Activated CD4-positive, alpha-beta T cell treated with anti-CD3 and anti-CD28 coated beads for 4 hours (primary cell): ENCODE results near the gene PLA2G4D.

Source experiments
- DNase-seq, 2 donors: peaks; one replicate each; pipeline ENCODE4 v3.0.0-alpha.2; 2020

The PLA2G4D gene, protein sequence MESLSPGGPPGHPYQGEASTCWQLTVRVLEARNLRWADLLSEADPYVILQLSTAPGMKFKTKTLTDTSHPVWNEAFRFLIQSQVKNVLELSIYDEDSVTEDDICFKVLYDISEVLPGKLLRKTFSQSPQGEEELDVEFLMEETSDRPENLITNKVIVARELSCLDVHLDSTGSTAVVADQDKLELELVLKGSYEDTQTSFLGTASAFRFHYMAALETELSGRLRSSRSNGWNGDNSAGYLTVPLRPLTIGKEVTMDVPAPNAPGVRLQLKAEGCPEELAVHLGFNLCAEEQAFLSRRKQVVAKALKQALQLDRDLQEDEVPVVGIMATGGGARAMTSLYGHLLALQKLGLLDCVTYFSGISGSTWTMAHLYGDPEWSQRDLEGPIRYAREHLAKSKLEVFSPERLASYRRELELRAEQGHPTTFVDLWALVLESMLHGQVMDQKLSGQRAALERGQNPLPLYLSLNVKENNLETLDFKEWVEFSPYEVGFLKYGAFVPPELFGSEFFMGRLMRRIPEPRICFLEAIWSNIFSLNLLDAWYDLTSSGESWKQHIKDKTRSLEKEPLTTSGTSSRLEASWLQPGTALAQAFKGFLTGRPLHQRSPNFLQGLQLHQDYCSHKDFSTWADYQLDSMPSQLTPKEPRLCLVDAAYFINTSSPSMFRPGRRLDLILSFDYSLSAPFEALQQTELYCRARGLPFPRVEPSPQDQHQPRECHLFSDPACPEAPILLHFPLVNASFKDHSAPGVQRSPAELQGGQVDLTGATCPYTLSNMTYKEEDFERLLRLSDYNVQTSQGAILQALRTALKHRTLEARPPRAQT

DNA sequence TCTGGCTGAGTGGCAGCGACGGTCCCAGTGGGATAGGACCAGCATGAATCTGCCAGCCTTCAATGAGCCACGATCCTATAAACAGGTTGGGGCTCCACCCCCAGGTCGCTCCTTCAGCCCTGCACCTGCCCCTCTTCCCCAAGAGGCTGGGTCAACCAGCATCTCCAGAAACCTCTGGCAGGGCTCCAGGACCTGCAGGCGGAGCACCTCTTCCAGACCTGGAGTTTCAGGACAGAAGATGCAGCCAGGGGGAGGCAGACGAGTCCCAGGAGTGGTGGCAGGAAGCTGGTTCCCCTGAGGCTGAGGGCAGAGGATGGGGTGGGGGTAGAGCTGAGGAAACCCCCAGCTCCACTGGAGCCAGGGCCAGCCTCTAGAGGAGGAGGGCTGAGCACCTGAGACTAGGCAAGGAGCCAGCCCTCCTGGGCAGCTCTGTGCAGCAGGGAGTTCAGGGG, at the start of gene PLA2G4D:
Gene PLA2G4D (minus strand): TSS at position 51 of the 452 bp plus-strand sequence. CDS start 103 bp downstream, outside the sequence.
- DNase-seq, result no peak

DNA sequence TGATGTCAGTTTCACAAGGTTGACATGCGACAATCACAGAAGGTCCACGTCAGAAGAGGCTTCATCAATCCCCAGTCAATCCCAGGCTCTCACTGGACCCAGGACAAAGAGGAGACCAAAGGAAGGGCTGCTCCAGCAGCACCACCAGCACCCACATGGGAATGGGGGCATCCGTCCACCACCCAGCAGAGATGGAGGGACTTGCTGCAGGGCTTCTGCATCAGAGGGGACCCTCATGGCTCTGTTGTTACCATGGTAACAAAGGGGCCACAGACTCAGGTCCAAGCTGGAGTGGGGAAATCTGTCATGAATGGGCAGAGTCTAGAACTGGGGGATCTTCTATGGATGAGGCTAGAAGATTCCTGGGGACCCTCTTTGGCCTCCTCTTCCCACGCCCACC, 49.0 kb upstream of the PLA2G4D start:
- no peak for DNase-seq

DNA sequence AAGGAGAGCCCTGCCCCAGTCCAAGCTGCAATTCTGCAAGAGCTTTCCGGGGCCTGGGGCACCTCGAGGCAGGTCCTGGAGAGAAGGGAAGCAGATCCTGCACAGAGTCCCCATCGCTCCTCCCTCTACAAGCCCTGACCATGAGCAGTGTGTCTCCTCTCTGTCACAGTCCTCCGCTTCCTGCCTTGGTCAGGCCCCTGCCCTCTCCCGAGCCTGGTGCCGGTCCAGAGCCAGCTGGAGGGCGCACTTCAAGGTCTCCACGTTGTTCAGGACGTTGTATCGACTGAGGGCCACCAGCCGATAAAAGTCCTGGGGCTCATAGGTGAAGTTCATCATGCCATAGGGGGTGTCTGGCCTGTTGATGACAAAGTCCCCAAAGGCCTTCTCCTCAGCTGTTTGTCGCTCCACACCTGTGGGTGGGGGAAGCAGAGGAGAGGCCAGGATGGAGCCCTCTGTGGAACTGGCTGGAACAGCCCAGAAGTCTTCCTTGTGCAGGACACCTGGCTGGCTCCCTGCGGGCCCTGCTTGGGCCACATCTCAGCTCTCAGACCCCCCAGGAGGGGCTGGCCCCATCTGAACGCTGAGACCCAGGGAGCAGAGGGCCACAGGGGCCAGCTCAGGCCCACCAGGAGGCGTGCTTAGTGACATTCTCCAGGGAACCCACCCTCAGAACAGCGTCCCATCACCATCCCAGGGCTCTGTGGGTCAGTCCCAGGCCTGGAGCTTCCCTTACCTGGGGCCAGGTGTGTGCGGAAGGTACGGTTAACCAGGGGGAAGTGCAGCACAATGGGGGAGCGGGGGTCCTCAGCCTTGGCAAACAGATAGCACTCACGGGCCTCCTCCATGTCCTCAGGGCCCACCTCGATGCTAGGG, 47.7 kb upstream of the PLA2G4D start:
- no peak for DNase-seq

DNA sequence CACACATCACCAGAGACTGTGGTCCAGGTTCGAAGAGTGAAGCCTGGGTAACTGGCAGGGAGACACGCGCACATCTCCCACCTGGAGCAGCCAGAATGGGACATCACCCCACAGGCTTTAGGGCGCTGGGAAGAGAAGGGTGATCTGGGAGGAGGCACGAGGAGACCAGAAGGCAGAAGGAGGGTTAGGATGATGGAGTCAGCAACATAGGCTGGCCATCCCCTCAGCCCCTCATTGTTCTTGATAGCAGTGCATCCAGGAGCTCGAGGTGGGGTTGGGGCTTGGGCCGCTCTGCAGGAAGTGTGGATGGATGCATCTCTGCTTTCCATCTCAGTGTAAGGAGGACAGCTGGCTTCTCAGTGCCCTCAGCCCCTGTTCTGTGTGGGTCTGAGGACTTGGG, 46.9 kb upstream of the PLA2G4D start:
- DNase-seq, result no peak

DNA sequence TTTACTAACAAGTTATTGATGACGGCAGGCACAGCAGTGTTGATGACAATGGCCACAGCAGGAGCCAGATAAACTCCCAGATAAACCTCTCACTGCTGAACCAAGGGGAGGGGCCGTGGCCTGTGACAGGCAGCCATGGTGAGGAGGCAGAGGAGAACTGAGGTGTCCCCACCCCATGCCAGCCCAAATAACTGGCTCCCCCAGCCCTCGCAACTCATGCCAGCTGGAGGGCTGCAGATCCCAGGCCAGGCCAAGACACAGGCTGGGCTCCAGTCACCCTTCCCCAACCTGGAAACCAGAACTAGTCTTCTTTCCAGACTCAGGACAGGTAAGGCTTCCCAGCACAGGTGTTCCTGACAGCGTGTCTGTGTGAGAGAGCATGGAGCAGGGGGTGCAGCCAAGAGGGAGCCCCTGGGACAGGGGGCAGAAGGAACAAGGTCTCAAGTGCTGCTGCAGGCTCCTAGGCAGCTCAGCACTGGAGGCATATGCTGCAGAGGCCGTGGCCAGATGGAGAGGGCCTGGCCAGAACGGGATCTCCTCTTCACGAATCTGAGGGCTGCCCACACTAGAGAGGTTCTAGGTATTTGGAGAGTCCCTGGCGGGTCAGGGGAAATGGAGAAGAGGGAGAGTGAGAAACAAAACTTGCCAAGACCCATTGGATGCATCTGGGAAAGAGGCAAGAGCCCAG, 46.2 kb upstream of the PLA2G4D start:
- DNase-seq, result no peak

DNA sequence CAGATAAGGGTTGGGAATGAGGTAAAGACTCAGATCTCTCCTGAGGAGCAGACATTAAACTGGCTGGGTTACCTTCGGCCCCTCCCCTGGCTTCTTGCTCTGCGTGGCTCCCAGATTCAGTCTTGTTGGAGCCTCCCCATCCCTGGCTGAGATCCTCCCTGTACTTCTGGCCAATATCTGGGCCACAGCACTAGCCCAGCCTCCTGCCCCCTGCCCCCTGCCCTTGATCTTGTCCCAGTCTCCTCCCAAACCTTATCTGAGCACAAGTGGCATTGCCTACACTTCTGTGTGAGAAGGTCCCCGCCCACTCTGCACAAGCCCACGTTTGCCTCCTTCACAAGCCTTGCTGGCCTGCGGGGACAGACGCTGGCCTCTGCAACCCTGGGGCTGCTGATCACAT, 45.2 kb upstream of the PLA2G4D start:
- DNase-seq, result no peak

DNA sequence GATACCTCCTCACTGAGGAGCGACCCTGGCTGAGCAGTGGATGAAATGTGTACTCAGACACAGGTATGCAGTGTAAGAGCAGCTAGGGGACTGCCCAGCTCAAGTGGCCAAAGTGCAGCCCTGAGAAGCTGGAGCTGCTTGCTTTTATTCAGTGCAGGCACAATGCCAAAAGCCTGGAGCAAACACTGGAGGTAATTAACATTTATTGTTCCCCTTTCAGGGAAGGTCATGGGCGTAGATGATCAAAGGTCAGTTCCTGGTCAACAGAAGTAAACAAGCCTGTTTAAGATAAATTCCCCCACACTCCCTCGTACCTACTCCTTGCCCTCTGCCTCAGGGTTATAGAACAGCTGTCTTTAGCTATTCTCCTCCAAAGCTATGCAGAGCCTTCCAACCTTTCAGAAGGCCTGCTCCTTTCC, 44.6 kb upstream of the PLA2G4D start:
- no peak for DNase-seq

DNA sequence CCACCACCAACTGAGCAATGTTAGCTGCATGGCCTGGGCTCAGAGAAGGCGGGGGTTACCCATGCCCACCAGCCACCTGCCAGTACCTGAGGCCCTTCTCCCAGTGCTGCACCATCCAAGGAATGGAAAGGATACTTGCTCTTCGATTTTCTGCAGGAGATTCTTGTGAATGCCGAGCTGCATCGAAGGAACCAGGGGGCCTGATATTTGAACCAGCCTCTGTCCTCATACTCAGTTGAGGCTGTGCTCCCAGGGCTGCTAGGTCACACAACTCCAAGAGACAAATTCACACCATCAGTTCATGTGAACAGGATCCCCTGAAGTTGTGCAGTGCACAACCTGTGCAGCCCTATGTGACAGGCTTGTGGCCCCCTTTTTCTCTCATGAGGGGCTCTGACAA, 44.0 kb upstream of the PLA2G4D start:
- no peak for DNase-seq

DNA sequence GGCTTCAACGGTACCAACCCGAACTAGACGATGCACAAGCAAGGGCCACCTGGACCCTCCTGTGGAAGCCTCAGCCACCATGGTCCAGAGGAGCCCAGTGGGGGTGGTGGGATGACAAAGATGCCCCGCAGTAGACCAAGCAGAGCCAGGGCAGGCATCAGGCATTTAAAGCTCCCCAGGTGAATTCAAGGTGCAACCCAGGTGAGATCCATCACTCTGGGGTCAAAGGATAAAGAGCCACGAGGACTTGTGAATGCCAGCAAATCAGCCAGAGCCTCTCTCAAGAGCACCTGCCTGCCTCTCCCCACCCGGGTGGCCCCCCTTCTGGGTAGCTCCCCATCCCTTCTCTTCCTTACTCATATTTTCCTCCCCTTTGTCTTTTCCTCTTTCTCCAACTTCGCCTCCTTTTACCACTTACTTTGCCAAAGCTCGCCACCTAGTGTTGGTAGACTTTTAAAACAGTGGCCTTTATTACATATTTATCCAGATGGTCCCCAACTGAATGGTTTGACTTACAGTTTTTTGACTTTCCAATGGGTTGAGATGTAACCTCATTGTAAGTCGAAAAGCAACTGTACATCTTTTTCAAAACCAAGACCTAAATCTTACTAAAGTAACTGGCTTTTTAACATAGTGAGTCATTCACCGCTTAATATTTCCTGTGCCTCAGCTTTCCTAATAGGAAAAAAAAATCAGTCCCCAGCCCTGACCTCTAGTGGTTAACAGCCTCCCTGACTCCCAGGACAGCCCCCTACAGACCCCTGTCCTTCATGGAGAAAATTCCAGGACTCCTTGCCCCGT, 43.3 kb upstream of the PLA2G4D start:
- DNase-seq, result peak in 1 of 2 donors; percentile 11

DNA sequence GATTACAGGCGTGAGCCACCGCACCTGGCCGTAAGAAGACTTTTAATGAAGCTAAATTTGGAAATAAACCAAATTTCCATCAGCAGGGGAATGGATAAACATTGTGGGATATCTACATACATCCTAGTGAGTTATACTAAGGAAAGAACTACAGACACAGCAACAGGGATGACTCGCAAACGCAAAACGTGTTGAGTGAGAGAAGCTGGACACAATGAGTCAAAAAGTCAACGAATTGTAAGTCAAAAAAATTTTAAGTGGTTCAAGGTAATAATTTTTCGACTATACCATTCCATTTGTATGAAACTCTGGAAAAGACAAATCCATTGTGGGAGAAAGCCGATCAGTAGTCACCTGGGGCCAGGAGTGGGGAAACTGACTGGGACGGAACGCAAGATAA, 42.2 kb upstream of the PLA2G4D start:
- no peak for DNase-seq

DNA sequence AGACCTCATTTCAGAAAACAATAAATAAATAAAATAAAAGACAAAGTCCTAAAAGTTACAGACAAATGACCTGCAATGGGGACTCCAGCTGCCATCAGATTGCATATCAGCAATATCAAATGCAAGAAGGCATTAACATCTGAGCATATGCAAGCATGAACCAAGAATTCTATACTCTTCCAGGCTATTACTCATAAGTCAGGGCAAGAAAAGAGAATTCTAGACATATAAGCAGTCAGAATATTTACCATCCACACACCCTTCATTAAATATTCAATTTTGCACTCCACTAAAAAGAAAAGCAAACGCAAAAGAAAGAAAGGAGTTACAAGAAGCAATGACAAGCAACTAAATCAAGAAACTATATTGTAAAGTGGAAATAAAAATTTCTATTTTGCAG, 41.0 kb upstream of the PLA2G4D start:
- no peak for DNase-seq

DNA sequence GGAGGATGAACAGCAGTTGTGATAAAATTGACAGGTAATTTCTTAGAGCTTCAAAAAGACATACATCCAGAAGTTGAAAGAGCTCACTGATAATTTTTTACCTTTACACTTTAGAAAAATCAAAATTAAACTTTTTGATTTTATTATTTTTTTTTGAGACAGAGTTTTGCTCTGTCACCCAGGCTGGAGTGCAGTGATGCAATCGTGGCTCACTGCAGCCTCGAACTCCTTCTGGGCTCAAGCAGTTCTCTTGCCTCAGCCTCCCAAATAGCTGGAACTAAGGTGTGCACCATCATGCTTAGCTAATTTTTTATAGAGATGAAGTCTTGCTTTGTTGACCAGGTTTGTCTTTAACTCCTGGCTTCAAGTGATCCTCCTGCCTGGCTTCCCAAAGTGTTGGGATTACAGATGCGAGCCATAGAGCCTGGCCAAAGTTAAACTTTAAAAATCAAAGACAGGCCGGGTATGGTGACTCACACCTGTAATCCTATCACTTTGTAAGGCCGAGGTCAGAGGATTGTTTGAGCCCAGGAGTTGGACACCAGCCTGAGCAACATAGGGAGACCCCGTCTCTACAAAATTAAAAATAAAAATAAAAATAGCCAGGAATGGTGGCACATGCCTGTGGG, 40.4 kb upstream of the PLA2G4D start:
- no peak for DNase-seq

DNA sequence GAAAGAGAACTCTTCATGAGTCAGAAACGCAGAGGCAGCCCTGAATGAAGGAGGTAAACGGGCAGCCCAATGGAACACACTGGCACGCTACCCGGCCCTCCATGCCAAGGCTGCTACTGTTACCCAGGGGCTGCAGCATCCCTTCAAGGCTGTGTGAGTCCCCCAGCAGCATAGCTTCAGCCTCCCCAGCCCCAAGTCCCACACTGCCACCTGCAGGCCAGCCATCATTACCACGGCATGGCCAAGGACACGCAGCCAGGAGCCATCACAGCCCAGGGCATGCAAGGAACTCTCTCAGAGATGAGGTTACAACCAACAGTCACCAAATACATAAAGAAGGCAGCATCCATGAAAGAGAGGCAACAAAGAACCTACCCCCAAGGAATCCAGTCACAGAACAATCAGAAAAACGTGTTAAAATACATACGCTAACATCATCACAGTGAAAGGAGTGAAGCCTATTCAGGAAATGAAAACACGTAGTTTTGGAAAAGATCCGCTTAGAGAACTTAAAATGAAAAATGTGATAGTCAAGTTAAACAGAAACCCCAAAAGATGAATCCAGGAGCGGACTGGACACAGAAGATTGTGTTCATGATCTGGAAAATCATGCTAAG, 39.6 kb upstream of the PLA2G4D start:
- DNase-seq, result peak; percentile 14 to 43

DNA sequence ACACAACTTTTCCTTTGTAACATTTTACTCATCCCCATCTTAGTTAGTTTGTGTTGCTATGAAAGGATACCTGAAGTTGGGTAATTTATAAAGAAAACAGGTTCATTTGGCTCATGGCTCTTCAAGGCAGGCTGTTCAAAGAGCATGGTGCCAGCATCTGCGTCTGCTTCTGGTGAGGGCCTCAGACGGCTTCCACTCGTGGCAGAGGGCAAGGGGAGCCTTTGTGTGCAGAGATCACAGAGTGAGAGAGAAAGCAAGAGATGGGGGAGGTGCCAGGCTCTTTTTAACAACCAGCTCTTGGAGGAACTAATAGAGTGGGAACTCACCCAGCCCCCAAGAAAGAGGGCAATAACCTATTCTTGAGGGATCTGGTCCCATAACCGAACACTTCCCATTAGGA, 39.0 kb upstream of the PLA2G4D start:
- DNase-seq, result no peak

DNA sequence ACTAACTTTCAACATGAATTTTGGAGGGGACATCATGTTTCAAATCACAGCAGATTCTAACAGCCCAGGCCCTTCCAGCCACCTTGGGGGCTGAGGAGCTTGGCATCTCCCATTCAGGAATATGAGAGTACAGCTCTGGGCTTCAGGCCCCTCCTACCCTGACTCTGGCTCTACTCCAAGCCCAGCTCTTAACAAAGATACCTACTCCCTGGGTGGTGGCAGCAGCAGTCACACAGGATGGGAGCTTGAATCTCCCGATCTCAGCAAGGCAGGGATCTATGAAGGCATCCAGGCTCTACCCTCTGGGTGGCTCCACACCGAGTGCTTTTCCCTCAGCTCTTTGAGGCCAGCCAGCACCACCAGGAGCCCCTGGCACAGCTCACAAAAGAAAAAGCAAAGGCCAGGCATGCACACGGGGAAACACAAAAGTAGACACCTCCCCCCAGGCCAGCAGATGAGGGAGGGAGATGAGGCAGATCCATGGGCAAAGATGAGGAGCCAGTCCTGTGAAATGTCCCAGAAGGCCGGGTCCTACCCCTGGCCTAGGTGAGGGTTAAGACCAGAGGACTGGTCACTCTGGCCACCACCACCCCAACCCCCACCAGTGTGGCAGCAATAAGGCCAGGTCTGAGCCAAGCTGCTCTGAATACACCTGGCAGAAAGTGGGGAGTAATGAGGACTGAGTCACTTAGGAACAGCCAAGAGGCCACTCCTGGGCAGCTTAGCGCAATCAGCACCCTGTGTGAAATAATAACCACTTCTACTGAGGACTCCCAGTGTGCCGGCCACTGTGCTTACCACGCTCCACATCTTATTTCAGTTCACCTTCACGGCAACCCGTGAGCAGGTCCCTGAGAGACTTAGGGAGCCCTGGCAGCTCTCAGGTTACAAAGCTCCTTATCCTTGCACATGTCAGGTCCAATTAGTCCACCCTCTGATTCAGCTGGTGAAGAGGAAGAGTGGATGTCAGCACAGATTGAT, 37.8 kb upstream of the PLA2G4D start:
- DNase-seq, result no peak

DNA sequence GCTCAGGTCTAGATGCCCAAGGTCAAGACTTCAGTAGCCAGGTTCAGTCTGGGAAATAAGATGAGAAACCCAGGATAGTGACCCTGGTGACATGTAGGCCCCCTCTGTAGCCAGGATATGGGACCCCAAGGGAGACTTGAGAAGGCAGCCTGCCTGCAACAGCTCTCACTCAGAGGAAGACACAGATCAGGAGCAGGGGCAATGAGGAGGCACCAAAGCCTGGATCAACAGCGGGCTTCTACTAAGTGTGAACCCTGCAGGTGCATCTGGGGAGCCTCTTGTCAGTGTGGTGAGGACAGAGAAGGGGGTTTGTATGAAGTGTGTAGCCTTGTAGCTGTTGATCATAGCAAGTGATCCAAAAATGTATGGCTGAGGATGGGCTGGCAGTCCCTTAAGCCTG, 36.6 kb upstream of the PLA2G4D start:
- no peak for DNase-seq

DNA sequence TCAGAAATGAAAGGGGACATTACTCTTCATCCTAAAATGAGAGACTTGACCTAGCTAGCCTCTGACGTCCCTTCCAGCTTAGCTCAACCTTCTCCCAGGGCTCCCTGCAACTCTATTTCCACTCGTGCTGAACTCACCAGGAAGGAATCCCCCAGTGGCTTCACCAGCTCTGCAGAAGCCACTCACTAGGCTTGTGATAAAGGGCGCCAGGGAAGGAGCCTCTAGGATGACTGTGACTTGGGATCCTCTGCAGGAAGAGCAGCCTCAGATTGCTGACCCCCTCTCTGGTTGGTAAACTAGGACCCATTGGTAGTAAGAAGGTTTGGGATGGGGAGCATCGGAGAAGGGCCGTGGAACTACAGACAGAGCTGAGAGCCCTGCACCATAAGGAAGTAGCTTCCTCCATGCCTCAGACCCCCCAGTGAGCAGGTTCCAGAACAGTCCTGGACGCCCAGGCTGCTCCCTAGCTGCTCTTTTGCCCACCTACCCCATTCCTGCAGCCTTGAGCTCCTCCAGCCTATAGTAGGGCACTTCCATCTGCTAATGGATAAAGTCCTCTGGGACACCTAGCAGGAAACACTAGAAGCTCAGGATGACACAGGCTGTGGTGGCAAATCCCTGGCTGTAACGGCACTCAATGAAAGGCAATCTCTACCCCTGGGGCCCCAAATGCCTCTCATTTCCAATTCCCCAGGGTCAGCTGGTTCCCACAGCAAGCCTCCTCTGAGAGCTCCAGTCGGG, 36.1 kb upstream of the PLA2G4D start:
- DNase-seq, result no peak

DNA sequence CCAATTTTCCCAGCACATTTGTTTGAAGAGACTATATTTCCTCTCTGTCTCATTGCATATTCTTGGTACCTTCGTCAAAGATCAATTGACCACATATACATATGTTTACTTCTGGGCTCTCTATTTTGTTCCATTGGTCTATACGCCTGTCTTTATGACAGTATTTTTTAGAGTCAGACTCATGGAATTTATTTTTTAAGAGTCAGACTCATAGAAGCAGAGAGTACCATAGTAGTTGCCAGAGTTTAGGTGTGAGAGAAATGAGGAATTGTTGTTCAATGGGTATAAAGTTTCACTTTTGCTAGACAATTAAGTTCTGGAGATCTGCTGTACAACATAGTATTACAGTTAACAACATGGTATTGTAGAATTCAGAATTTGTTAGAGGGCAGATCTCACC, 35.0 kb upstream of the PLA2G4D start:
- no peak for DNase-seq

DNA sequence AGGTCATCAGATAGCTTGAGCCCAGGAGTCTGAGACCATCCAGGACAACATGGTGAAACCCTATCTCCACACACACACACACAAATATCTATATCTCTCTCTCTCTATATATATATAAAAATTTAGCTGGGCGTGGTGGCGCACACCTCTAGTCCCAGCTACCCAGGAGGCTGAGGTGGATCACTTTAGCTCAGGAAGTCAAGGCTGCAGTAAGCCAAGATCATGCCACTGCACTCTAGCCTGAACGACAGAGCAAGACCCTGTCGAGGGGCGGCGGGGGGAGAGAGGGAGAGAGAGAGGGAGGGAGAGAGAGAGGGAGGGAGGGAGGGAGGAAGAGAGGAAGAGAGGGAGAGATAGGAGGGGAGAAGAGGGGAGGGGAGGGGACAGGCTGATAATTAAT, 34.1 kb upstream of the PLA2G4D start:
- no peak for DNase-seq
